Inferior parietal cortex (tissue), 1 donor: Measurements from ENCODE around the gene IL1RAPL2.
"Not testable (repeated sequence)": the region's sequence is repeated elsewhere in the genome, so short reads cannot be mapped to it uniquely, and the experiment has no call there.

Experiments used
- DNase-seq: peaks from one replicate; pipeline ENCODE4 v3.0.0-alpha.2; 2016; ENCODE audit errors: extremely low spot score

IL1RAPL2 gene

GRCh38 chrX:105796877-105797276 lies 1230.9 kb downstream of the IL1RAPL2 start:
- DNase-seq = not testable (repeated sequence)

- no peak for DNase-seq
Observed at GRCh38 chrX:105803891-105804290, 1237.9 kb downstream of the IL1RAPL2 start.

- not testable (repeated sequence) for DNase-seq
Observed at GRCh38 chrX:105805655-105806054, 1239.7 kb downstream of the IL1RAPL2 start.

- no peak for DNase-seq
Observed at GRCh38 chrX:105816517-105816916, 1250.5 kb downstream of the IL1RAPL2 start.
